ENCODE measurements around the gene EML6. TPM values are rescaled to one million over a fixed set of nuclear protein-coding genes. Genes with fewer than 3 reads are reported as not detected.

The EML6 gene
- polyA plus RNA-seq, 2 donors: 0.88 to 1.3 TPM

DNA sequence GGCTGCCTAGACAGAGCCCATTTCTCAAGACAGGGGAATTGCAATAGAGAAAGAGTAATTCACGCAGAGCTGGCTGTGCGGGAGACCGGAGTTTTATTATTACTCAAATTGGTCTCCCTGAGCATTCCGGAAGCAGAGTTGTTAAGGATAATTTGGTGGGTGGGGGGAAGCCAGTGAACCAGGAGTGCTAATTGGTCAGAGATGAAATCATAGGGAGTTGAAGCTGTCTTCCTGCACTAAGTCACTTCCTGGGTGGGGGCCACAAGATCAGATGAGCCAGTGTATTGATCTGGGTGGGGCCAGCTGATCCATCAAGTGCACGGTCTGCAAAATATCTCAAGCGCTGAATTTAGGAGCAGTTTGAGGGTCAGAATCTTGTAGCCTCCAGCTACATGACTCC, 242.0 kb downstream of the EML6 start:
- Histone ChIP-seq H3K4me1 (ENCODE audit: control insufficient read depth in 2 of 2, insufficient read depth in 2 of 2, low read length in 1 of 2) (peaks cover 0 to 16% of the 10 kb centered on the region in 2 donors), H3K27me3 (ENCODE audit: control insufficient read depth in 1 of 2, insufficient read depth in 2 of 2, low read length in 2 of 2) (no peaks in the 10 kb centered on the region), H3K36me3 (ENCODE audit: control insufficient read depth in 2 of 2, insufficient read depth in 2 of 2, low read length in 1 of 2) (peaks cover 5 to 11% of the 10 kb centered on the region in 2 donors), H3K4me3 (ENCODE audit: low read depth in 1 of 2, low read length in 2 of 2) (no peak overlapping the region), H3K27ac (ENCODE audit: low read depth in 2 of 2, low read length in 1 of 2) (no peak overlapping the region), H3K9me3 (ENCODE audit: control insufficient read depth in 2 of 2, insufficient read depth in 1 of 2, low read depth in 1 of 2, low read length in 1 of 2) (no peaks in the 10 kb centered on the region)
- 92 to 93% methylated on average over 6 of the region's 6 CpGs for WGBS, 2 donors

DNA sequence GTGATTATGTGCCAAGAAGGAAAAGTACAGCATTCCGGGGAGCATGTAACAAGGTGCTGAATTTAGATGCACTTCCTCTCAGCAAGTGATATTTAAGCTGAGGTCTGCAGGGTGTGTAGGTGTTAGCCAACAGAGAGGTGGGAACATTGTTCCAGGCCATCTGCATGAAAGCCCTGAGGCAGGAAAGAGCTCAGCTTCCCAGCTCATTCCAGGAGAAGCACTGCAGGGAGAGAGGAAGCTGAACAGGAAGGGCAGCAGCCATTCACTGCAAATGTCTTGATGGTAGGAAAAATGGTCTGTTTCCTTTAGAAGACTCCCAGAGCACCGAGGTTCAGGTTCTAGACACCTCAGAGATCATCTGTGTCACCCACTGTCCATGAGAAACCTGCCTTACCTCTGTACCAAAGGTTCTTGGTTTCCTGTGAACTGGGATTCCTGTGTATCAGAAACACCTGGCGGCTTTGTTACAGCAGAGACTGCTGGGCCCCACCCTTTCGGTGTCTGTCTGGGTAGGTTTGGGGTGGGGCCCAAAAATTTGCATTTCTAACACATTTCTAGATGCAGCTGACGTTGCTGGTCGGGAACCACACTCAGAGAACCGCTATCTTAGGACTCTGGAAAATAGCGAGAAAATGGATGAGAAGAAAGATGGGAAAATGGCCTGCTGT, 242.8 kb downstream of the EML6 start:
- Histone ChIP-seq H3K9me3 (ENCODE audit: control insufficient read depth in 2 of 2, insufficient read depth in 1 of 2, low read depth in 1 of 2, low read length in 1 of 2) (no peaks in the 10 kb centered on the region), H3K27me3 (ENCODE audit: control insufficient read depth in 1 of 2, insufficient read depth in 2 of 2, low read length in 2 of 2) (no peaks in the 10 kb centered on the region), H3K36me3 (ENCODE audit: control insufficient read depth in 2 of 2, insufficient read depth in 2 of 2, low read length in 1 of 2) (peaks cover 5 to 12% of the 10 kb centered on the region in 2 donors), H3K4me3 (ENCODE audit: low read depth in 1 of 2, low read length in 2 of 2) (no peak overlapping the region), H3K4me1 (ENCODE audit: control insufficient read depth in 2 of 2, insufficient read depth in 2 of 2, low read length in 1 of 2) (peaks cover 0 to 18% of the 10 kb centered on the region in 2 donors), H3K27ac (ENCODE audit: low read depth in 2 of 2, low read length in 1 of 2) (peak overlapping the region; percentile 44 to 84)
- WGBS, 2 donors: 66 to 70% methylated on average over 8 of the region's 8 CpGs

DNA sequence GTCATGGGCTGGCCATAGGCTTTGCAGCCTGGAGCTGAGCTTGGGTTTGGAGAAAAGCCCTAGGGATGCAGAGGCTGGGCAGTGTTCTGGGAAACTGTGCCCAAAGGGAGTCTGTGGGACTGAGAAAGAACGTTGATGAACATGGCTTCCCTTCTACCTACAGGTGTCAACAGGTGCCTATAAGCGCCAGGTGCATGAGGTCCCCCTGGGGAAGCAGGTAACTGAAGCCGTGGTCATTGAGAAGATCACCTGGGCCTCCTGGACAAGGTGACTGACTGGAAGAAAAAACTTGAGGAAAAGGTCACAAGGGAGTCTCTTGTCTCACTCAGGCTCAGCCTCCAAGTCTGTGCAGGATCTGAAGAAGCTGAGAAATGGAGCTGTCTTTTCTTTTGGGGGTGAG, 243.4 kb downstream of the EML6 start:
- H3K4me1 ChIP-seq (ENCODE audit: control insufficient read depth in 2 of 2, insufficient read depth in 2 of 2, low read length in 1 of 2): peaks cover 0 to 18% of the 10 kb centered on the region in 2 donors
- H3K4me3 ChIP-seq (ENCODE audit: low read depth in 1 of 2, low read length in 2 of 2): no peak overlapping the region
- no peaks in the 10 kb centered on the region for H3K27me3 ChIP-seq (ENCODE audit: control insufficient read depth in 1 of 2, insufficient read depth in 2 of 2, low read length in 2 of 2)
- H3K36me3 ChIP-seq (ENCODE audit: control insufficient read depth in 2 of 2, insufficient read depth in 2 of 2, low read length in 1 of 2): peaks cover 5 to 12% of the 10 kb centered on the region in 2 donors
- H3K9me3 ChIP-seq (ENCODE audit: control insufficient read depth in 2 of 2, insufficient read depth in 1 of 2, low read depth in 1 of 2, low read length in 1 of 2): no peaks in the 10 kb centered on the region
- WGBS, 2 donors: 92 to 95% methylated on average over 3 of the region's 3 CpGs
- peak overlapping the region in 1 of 2 donors; percentile 84 for H3K27ac ChIP-seq (ENCODE audit: low read depth in 2 of 2, low read length in 1 of 2)

DNA sequence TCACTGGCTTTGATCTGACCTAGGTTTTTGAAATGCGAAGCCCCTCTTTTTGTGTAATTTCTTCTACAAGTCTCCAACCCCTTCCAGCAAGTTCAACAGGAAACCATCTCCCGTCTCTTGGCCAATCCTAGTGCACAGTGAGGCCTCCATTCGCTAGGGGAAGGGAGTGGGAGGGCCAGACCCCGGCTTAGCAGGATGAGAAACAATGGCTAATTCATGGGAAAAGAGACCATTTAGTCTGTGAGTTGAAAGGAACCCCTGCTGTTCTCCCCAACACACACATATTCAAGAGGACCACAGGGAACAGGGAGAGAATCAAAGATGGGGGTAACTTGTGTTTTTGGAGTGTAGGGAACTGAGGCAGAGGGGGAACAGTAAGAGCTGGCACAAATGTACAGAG, 243.8 kb downstream of the EML6 start:
- Histone ChIP-seq H3K36me3 (ENCODE audit: control insufficient read depth in 2 of 2, insufficient read depth in 2 of 2, low read length in 1 of 2) (peaks cover 5 to 12% of the 10 kb centered on the region in 2 donors), H3K9me3 (ENCODE audit: control insufficient read depth in 2 of 2, insufficient read depth in 1 of 2, low read depth in 1 of 2, low read length in 1 of 2) (no peaks in the 10 kb centered on the region), H3K27ac (ENCODE audit: low read depth in 2 of 2, low read length in 1 of 2) (no peak overlapping the region), H3K4me3 (ENCODE audit: low read depth in 1 of 2, low read length in 2 of 2) (no peak overlapping the region), H3K4me1 (ENCODE audit: control insufficient read depth in 2 of 2, insufficient read depth in 2 of 2, low read length in 1 of 2) (peaks cover 0 to 18% of the 10 kb centered on the region in 2 donors), H3K27me3 (ENCODE audit: control insufficient read depth in 1 of 2, insufficient read depth in 2 of 2, low read length in 2 of 2) (no peaks in the 10 kb centered on the region)
- WGBS, 2 donors: 70 to 81% methylated on average over 4 of the region's 4 CpGs

DNA sequence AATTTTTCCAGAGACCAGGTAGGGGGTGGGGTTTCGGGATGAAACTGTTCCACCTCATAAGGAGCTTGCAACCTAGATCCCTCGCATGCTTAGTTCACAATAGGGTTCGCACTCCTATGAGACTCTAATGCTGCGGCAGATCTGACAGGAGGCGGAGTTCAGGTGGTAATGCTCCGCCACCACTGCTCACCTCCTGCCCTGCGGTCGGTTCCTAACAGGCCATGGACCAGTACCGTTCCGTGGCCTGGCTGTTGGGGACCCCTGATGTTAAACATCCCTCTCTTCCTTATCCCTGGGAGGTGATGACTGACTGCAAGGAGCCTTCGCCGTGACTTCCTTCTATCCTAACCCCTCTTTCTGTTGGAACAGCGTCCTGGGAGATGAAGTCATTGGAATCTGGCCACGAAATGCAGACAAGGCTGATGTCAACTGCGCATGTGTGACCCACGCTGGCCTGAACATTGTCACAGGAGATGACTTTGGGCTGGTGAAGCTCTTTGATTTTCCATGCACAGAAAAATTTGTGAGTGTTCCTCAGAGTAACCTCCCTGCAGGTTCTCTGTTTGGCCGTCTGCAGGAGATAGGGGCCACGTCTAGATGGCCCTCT, 244.4 kb downstream of the EML6 start:
- Histone ChIP-seq H3K27ac (ENCODE audit: low read depth in 2 of 2, low read length in 1 of 2) (no peak overlapping the region), H3K9me3 (ENCODE audit: control insufficient read depth in 2 of 2, insufficient read depth in 1 of 2, low read depth in 1 of 2, low read length in 1 of 2) (no peaks in the 10 kb centered on the region), H3K4me3 (ENCODE audit: low read depth in 1 of 2, low read length in 2 of 2) (no peak overlapping the region), H3K36me3 (ENCODE audit: control insufficient read depth in 2 of 2, insufficient read depth in 2 of 2, low read length in 1 of 2) (peaks cover 5 to 12% of the 10 kb centered on the region in 2 donors), H3K4me1 (ENCODE audit: control insufficient read depth in 2 of 2, insufficient read depth in 2 of 2, low read length in 1 of 2) (peaks cover 0 to 16% of the 10 kb centered on the region in 2 donors), H3K27me3 (ENCODE audit: control insufficient read depth in 1 of 2, insufficient read depth in 2 of 2, low read length in 2 of 2) (no peaks in the 10 kb centered on the region)
- WGBS, 2 donors: 95 to 96% methylated on average over 18 of the region's 18 CpGs

DNA sequence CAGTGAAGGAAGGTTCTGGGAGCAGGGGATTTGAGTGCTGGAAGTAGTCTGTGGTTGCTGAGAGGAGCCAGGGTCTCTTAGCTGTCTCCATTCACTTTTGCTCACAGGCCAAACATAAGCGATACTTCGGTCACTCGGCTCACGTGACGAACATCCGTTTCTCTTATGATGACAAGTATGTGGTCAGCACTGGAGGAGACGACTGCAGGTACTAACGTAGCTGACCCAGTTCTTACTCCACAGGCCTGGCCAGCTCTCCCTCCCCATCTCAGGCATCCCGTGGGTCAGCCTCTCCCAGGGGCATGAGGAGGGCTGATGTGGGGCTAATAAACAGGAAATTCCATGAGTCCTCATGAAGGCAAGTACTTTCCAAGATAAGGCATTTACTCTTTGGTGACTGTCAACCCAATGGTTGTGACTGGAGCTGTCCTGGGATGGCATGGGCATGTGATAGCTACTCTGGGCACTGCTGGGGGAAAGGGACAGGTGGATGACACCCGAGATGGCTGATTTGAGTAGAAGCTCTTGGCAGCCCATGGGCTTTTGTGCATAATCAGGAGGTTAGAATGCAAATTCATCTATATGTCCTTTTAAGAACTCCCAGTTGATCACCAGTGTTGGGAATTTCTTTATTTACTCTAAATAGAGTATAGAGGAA, 245.2 kb downstream of the EML6 start:
- Histone ChIP-seq H3K4me3 (ENCODE audit: low read depth in 1 of 2, low read length in 2 of 2) (no peak overlapping the region), H3K27ac (ENCODE audit: low read depth in 2 of 2, low read length in 1 of 2) (no peak overlapping the region), H3K9me3 (ENCODE audit: control insufficient read depth in 2 of 2, insufficient read depth in 1 of 2, low read depth in 1 of 2, low read length in 1 of 2) (no peaks in the 10 kb centered on the region), H3K4me1 (ENCODE audit: control insufficient read depth in 2 of 2, insufficient read depth in 2 of 2, low read length in 1 of 2) (peaks cover 0 to 12% of the 10 kb centered on the region in 2 donors), H3K36me3 (ENCODE audit: control insufficient read depth in 2 of 2, insufficient read depth in 2 of 2, low read length in 1 of 2) (peaks cover 5 to 12% of the 10 kb centered on the region in 2 donors), H3K27me3 (ENCODE audit: control insufficient read depth in 1 of 2, insufficient read depth in 2 of 2, low read length in 2 of 2) (no peaks in the 10 kb centered on the region)
- WGBS, 2 donors: 93 to 94% methylated on average over 10 of the region's 10 CpGs

DNA sequence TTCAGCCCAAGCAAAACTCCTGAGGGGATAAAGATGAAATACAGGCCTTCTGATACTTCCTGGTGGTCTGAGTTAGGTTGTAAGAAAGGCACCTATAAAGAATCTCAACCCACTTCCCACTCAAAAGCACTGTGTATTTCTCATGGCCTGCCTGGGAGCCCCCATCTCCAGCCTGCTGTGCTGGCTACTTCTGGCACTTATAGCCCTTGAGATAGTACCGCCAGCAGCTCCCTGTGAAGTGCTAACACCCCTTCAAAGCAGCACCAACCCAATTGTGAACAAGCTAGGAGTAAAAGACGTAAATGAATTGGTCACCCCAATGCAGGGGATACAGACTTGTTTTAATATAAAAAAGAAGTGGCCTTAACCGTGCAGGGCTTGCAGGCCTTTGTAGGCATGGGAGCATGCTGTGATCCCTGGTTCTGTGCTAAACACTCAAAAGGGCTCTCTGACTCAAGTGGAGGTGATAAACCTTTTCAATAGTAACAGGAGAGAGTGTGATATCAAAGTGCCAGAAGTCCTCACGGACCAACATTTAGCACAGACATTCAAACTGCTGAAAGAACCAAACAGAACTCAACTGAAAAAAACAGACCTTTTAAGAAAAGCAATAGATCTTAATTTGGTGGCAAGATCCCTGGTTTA, 246.0 kb downstream of the EML6 start:
- peaks cover 0 to 10% of the 10 kb centered on the region in 2 donors for H3K4me1 ChIP-seq (ENCODE audit: control insufficient read depth in 2 of 2, insufficient read depth in 2 of 2, low read length in 1 of 2)
- H3K27me3 ChIP-seq (ENCODE audit: control insufficient read depth in 1 of 2, insufficient read depth in 2 of 2, low read length in 2 of 2): no peaks in the 10 kb centered on the region
- H3K4me3 ChIP-seq (ENCODE audit: low read depth in 1 of 2, low read length in 2 of 2): no peak overlapping the region
- H3K27ac ChIP-seq (ENCODE audit: low read depth in 2 of 2, low read length in 1 of 2): no peak overlapping the region
- peaks cover 5 to 12% of the 10 kb centered on the region in 2 donors for H3K36me3 ChIP-seq (ENCODE audit: control insufficient read depth in 2 of 2, insufficient read depth in 2 of 2, low read length in 1 of 2)
- 86 to 88% methylated on average over 4 of the region's 4 CpGs for WGBS, 2 donors
- H3K9me3 ChIP-seq (ENCODE audit: control insufficient read depth in 2 of 2, insufficient read depth in 1 of 2, low read depth in 1 of 2, low read length in 1 of 2): no peaks in the 10 kb centered on the region

DNA sequence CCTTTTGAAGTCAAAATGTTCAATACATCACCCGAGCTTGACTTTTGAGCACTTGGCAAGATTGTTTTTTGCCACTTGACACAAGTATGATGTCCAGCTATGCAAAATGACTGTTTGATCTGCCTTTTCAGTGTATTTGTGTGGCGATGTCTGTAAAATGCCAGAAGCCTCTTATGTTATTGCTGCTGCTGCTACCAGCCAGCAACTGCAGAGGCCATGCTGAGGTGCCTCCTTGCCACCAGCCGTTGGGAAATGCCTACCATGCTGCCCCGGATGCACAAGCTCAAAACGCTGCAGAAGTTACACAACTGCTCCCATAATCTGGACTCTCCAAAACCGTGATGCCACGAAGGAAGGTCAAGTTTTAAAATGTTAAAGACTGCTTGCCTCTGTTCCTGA, 246.5 kb downstream of the EML6 start:
- Histone ChIP-seq H3K27ac (ENCODE audit: low read depth in 2 of 2, low read length in 1 of 2) (no peak overlapping the region), H3K27me3 (ENCODE audit: control insufficient read depth in 1 of 2, insufficient read depth in 2 of 2, low read length in 2 of 2) (no peaks in the 10 kb centered on the region), H3K9me3 (ENCODE audit: control insufficient read depth in 2 of 2, insufficient read depth in 1 of 2, low read depth in 1 of 2, low read length in 1 of 2) (no peaks in the 10 kb centered on the region), H3K36me3 (ENCODE audit: control insufficient read depth in 2 of 2, insufficient read depth in 2 of 2, low read length in 1 of 2) (peaks cover 5 to 12% of the 10 kb centered on the region in 2 donors), H3K4me3 (ENCODE audit: low read depth in 1 of 2, low read length in 2 of 2) (no peak overlapping the region), H3K4me1 (ENCODE audit: control insufficient read depth in 2 of 2, insufficient read depth in 2 of 2, low read length in 1 of 2) (peaks cover 0 to 10% of the 10 kb centered on the region in 2 donors)
- WGBS, 2 donors: 93 to 96% methylated on average over 7 of the region's 7 CpGs

DNA sequence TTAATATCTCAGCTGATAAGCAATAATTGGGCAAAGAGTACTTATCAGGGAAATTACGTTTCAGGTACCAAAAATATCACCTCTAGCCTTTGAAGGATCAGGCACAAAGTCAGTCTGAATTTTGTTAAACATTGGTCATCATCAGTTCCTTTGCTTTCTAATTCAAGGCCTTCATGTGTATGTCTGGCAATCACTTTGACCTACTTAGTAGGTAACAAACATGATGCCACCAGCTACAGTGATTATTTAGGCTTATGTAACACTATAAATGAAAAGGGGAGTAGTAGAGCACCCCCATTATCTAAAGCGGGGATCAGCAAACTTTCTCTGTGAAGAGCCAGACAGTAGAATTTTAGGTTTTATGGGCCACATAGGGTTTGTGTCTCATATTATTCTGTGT, 251.7 kb downstream of the EML6 start:
- H3K4me1 ChIP-seq (ENCODE audit: control insufficient read depth in 2 of 2, insufficient read depth in 2 of 2, low read length in 1 of 2): peaks cover 4 to 6% of the 10 kb centered on the region in 2 donors
- WGBS, 2 donors: 89 to 91% methylated on average over 2 of the region's 2 CpGs
- H3K27me3 ChIP-seq (ENCODE audit: control insufficient read depth in 1 of 2, insufficient read depth in 2 of 2, low read length in 2 of 2): no peaks in the 10 kb centered on the region
- H3K9me3 ChIP-seq (ENCODE audit: control insufficient read depth in 2 of 2, insufficient read depth in 1 of 2, low read depth in 1 of 2, low read length in 1 of 2): no peaks in the 10 kb centered on the region
- no peak overlapping the region for H3K4me3 ChIP-seq (ENCODE audit: low read depth in 1 of 2, low read length in 2 of 2)
- H3K36me3 ChIP-seq (ENCODE audit: control insufficient read depth in 2 of 2, insufficient read depth in 2 of 2, low read length in 1 of 2): peaks cover 0 to 2% of the 10 kb centered on the region in 2 donors
- no peak overlapping the region for H3K27ac ChIP-seq (ENCODE audit: low read depth in 2 of 2, low read length in 1 of 2)

Measured in esophagus (tissue), 2 donors.